ENCODE data around the gene ZSCAN1.

Gene ZSCAN1

GRCh38 chr19:58084596-58085347 lies 50.9 kb downstream of the ZSCAN1 start:
- no peak for DNase-seq

- DNase-seq: no peak
Observed at GRCh38 chr19:58085348-58085875, 51.6 kb downstream of the ZSCAN1 start.

GRCh38 chr19:58086825-58087710 lies 53.2 kb downstream of the ZSCAN1 start:
- DNase-seq: no peak

GRCh38 chr19:58088521-58089052 lies 54.8 kb downstream of the ZSCAN1 start:
- no peak for DNase-seq

GRCh38 chr19:58089846-58090245 lies 56.0 kb downstream of the ZSCAN1 start:
- no peak for DNase-seq

GRCh38 chr19:58091251-58091995 lies 57.6 kb downstream of the ZSCAN1 start:
- DNase-seq: no peak

- DNase-seq: no peak
Observed at GRCh38 chr19:58093071-58093470, 59.2 kb downstream of the ZSCAN1 start.

- no peak for DNase-seq
Observed at GRCh38 chr19:58095328-58095727, 61.5 kb downstream of the ZSCAN1 start.

- no peak for DNase-seq
Observed at GRCh38 chr19:58096884-58097283, 63.1 kb downstream of the ZSCAN1 start.

- no peak for DNase-seq
Observed at GRCh38 chr19:58097349-58097748, 63.5 kb downstream of the ZSCAN1 start.

GRCh38 chr19:58097781-58098681 lies 64.2 kb downstream of the ZSCAN1 start, which contains the start of gene ZSCAN18:
TSS of gene ZSCAN18 (minus strand) at chr19:58098231. CDS start at chr19:58090267, 7,964 bp downstream.
- peak; percentile 94 for DNase-seq

GRCh38 chr19:58098682-58098998 lies 64.8 kb downstream of the ZSCAN1 start:
- peak; percentile 4 for DNase-seq
